Fibroblast of peridontal ligament (primary cell): ENCODE data around the gene C5orf46.
"Not testable (repeated sequence)": the region's sequence is repeated elsewhere in the genome, so short reads cannot be mapped to it uniquely, and the experiment has no call there.

ENCODE experiments used
- DNase-seq: peaks from one replicate; pipeline ENCODE4 v3.0.0-alpha.2; 2010; ENCODE audit errors: extremely low read depth

C5orf46 gene

GRCh38 chr5:147893820-147894219 is 12.5 kb downstream of the C5orf46 start:
- no peak for DNase-seq

- no peak for DNase-seq
Measured at GRCh38 chr5:147892696-147893296, 13.5 kb downstream of the C5orf46 start.

GRCh38 chr5:147887930-147888329 is 18.4 kb downstream of the C5orf46 start:
- DNase-seq, result no peak

- DNase-seq, result peak; percentile 49
Measured at GRCh38 chr5:147887026-147887627, 19.2 kb downstream of the C5orf46 start.

- no peak for DNase-seq
Measured at GRCh38 chr5:147882586-147883313, 23.6 kb downstream of the C5orf46 start.

GRCh38 chr5:147880487-147880886 is 25.9 kb downstream of the C5orf46 start:
- no peak for DNase-seq

GRCh38 chr5:147879784-147880183 is 26.6 kb downstream of the C5orf46 start:
- no peak for DNase-seq

- DNase-seq, result no peak
Measured at GRCh38 chr5:147878066-147878759, 28.1 kb downstream of the C5orf46 start, which contains the start of gene SCGB3A2. Gene SCGB3A2, plus strand, starts transcription at chr5:147878711. Its CDS starts 93 bp downstream, at chr5:147878804.

GRCh38 chr5:147876626-147877025 is 29.7 kb downstream of the C5orf46 start:
- no peak for DNase-seq

- no peak for DNase-seq
Measured at GRCh38 chr5:147876141-147876540, 30.2 kb downstream of the C5orf46 start.

GRCh38 chr5:147874910-147875367 is 31.4 kb downstream of the C5orf46 start:
- DNase-seq, result no peak

- not testable (repeated sequence) for DNase-seq
Measured at GRCh38 chr5:147874118-147874875, 32.0 kb downstream of the C5orf46 start.

GRCh38 chr5:147872744-147873435 is 33.4 kb downstream of the C5orf46 start:
- not testable (repeated sequence) for DNase-seq

- DNase-seq, result not testable (repeated sequence)
Measured at GRCh38 chr5:147871980-147872549, 34.3 kb downstream of the C5orf46 start.

- DNase-seq, result not testable (repeated sequence)
Measured at GRCh38 chr5:147869892-147870291, 36.4 kb downstream of the C5orf46 start.

- DNase-seq, result no peak
Measured at GRCh38 chr5:147869112-147869511, 37.2 kb downstream of the C5orf46 start.

- DNase-seq, result no peak
Measured at GRCh38 chr5:147863454-147864158, 42.7 kb downstream of the C5orf46 start.

- no peak for DNase-seq
Measured at GRCh38 chr5:147860641-147861025, 45.7 kb downstream of the C5orf46 start.

GRCh38 chr5:147859962-147860640 is 46.2 kb downstream of the C5orf46 start:
- no peak for DNase-seq
